Measurements from ENCODE around the gene PRPF39.

DNA sequence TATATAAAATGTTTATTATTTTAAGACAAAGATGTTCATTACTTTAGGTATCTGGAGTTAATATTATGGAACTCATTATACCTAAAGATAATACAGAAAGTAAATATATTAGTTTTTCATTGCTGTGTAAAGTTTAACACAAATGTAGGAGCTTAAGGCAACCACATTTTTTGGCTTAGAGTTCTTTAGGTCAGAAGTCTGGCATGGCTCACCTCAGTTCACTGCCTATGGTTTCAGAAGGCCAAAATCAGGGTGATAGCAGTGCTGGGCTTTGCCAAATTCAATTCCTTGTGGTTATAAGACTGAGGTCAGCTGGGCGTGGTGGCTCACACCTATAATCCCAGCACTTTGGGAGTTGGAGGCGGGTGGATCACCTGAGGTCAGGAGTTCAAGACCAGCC is 35.5 kb upstream of the PRPF39 start:
- TF ChIP-seq, protein P1, sequence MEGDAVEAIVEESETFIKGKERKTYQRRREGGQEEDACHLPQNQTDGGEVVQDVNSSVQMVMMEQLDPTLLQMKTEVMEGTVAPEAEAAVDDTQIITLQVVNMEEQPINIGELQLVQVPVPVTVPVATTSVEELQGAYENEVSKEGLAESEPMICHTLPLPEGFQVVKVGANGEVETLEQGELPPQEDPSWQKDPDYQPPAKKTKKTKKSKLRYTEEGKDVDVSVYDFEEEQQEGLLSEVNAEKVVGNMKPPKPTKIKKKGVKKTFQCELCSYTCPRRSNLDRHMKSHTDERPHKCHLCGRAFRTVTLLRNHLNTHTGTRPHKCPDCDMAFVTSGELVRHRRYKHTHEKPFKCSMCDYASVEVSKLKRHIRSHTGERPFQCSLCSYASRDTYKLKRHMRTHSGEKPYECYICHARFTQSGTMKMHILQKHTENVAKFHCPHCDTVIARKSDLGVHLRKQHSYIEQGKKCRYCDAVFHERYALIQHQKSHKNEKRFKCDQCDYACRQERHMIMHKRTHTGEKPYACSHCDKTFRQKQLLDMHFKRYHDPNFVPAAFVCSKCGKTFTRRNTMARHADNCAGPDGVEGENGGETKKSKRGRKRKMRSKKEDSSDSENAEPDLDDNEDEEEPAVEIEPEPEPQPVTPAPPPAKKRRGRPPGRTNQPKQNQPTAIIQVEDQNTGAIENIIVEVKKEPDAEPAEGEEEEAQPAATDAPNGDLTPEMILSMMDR (IDR thresholded peaks at IDR 0.05), result no peak
- TF ChIP-seq POLR2A (IDR thresholded peaks at IDR 0.05), result no peak
- TF ChIP-seq POLR2AphosphoS5 (IDR thresholded peaks at IDR 0.05), result no peak
- no peak for TF ChIP-seq EP300 (IDR thresholded peaks at IDR 0.05)

Data from upper lobe of left lung (tissue), 4 donors.